SK-N-SH (cell line): ENCODE results near the gene CERKL. TPM values are rescaled to one million over a fixed set of nuclear protein-coding genes. Genes with fewer than 3 reads are reported as not detected.

ENCODE experiments used
- CTCF ChIA-PET: fragments of 300-600, 350-600 bp; formaldehyde crosslinking; extraction: SDS; loops from one replicate; lab custom pipeline; 2021; lab: Yijun Ruan, JAX
- POLR2A ChIA-PET: fragments of 350-600 bp; sonication (Branson Sonifier 250); formaldehyde crosslinking; extraction: SDS; loops from one replicate; lab custom pipeline; 2020; ENCODE audit warnings: antibody characterized with exemption, inconsistent platforms; lab: Yijun Ruan, JAX
- DNase-seq: peaks from one replicate; pipeline ENCODE4 v3.0.0; 2012
- H2AFZ ChIP-seq: fragments of 200-600 bp; sonication (generic); 2 replicates; pipeline ENCODE4 v1.8.1; 2016; ENCODE audit warnings: antibody characterized with exemption, mild to moderate bottlenecking, low read depth
- H3F3A ChIP-seq: fragments of 200-600 bp; sonication (generic); replicated peaks from 2 replicates; pipeline ENCODE3; 2016; ENCODE audit warnings: antibody characterized with exemption, mild to moderate bottlenecking; ENCODE audit not compliant: insufficient read depth
- H3K27ac ChIP-seq, 2 experiments: fragments of 200-500 bp in 1 of 2; fragments of 200-600 bp in 1 of 2; sonication (Bioruptor generic) in 1 of 2; sonication (generic), shearing (Covaris generic) in 1 of 2; 2 replicates each; pipeline versions ENCODE4 v1.5.1 to v1.6.1; 2014 to 2016; ENCODE audit warnings: low read depth in 2 of 2, inconsistent platforms in 1 of 2, low read length in 1 of 2, mild to moderate bottlenecking in 1 of 2, mixed read lengths in 1 of 2
- H3K27me3 ChIP-seq: fragments of 200-600 bp; sonication (generic), shearing (Covaris generic); 2 replicates; pipeline ENCODE4 v1.6.1; 2016; ENCODE audit warnings: mixed run types; ENCODE audit not compliant: insufficient read depth
- H3K36me3 ChIP-seq, 2 experiments: fragments of 200-500 bp in 1 of 2; fragments of 200-600 bp in 1 of 2; sonication (Bioruptor generic) in 1 of 2; sonication (generic) in 1 of 2; replicated peaks in 1 of 2; 2 replicates each; pipeline versions ENCODE3 to v1.5.1; 2014 to 2016; ENCODE audit warnings: low read length in 1 of 2, mild to moderate bottlenecking in 1 of 2; ENCODE audit not compliant: insufficient read depth in 2 of 2, control insufficient read depth in 1 of 2
- H3K4me1 ChIP-seq, 2 experiments: fragments of 200-500 bp in 1 of 2; fragments of 200-600 bp in 1 of 2; sonication (Bioruptor generic) in 1 of 2; sonication (generic), shearing (Covaris generic) in 1 of 2; 2 replicates each; pipeline versions ENCODE4 v1.5.1 to v1.6.1; 2014 to 2016; ENCODE audit warnings: low read depth in 1 of 2, low read length in 1 of 2, mixed run types in 1 of 2; ENCODE audit not compliant: insufficient read depth in 2 of 2, control insufficient read depth in 1 of 2
- H3K4me2 ChIP-seq: fragments of 200-600 bp; sonication (generic), shearing (Covaris generic); 2 replicates; pipeline ENCODE4 v1.6.1; 2017; ENCODE audit warnings: mixed run types
- H3K4me3 ChIP-seq, 2 experiments: fragments of 200-500 bp in 1 of 2; fragments of 200-600 bp in 1 of 2; sonication (Bioruptor generic) in 1 of 2; sonication (generic), shearing (Covaris generic) in 1 of 2; 2 replicates each; pipeline versions ENCODE4 v1.5.1 to v1.8.1; 2014 to 2016; ENCODE audit warnings: low read depth in 2 of 2, inconsistent platforms in 1 of 2, low read length in 1 of 2, mild to moderate bottlenecking in 1 of 2, mixed read lengths in 1 of 2, moderate library complexity in 1 of 2
- H3K79me2 ChIP-seq: fragments of 200-600 bp; sonication (generic); 2 replicates; pipeline ENCODE4 v1.8.1; 2017; ENCODE audit warnings: mild to moderate bottlenecking; ENCODE audit not compliant: insufficient read depth
- H3K9ac ChIP-seq: fragments of 200-600 bp; sonication (generic); 2 replicates; pipeline ENCODE4 v1.6.1; 2017; ENCODE audit warnings: mixed run types
- H3K9me2 ChIP-seq: fragments of 200-600 bp; sonication (generic); 2 replicates; pipeline ENCODE4 v1.6.1; 2017; ENCODE audit warnings: mixed run types
- H3K9me3 ChIP-seq: fragments of 200-600 bp; sonication (generic); 2 replicates; pipeline ENCODE4 v1.6.1; 2017; ENCODE audit warnings: mixed run types, mild to moderate bottlenecking, moderate library complexity
- H4K20me1 ChIP-seq: fragments of 200-600 bp; sonication (generic); 2 replicates; pipeline ENCODE4 v1.6.1; 2017; ENCODE audit warnings: mild to moderate bottlenecking, mixed run types; ENCODE audit not compliant: insufficient read depth
- CHD2 ChIP-seq: fragments of 150-350 bp; IDR thresholded peaks from 2 replicates; pipeline ENCODE4 v1.6.1; 2018; ENCODE audit warnings: low read length; ENCODE audit not compliant: partially characterized antibody
- ELF1 ChIP-seq: IDR thresholded peaks from 2 replicates; pipeline ENCODE4 v1.4.0; 2012
- EP300 ChIP-seq, 2 experiments: IDR thresholded peaks; 2 replicates each; pipeline versions ENCODE4 v1.4.0 to v1.6.1; 2012; ENCODE audit warnings: borderline replicate concordance in 1 of 2, low read depth in 1 of 2, low read length in 1 of 2
- EZH2phosphoT487 ChIP-seq: fragments of 200-600 bp; sonication (generic); IDR thresholded peaks from 2 replicates; pipeline ENCODE4 v1.6.1; 2017; ENCODE audit warnings: low read depth, mixed run types, mild to moderate bottlenecking, antibody characterized with exemption, moderate library complexity, borderline replicate concordance
- FOSL2 ChIP-seq: IDR thresholded peaks from 2 replicates; pipeline ENCODE4 v1.4.0; 2012; ENCODE audit warnings: low read depth, mild to moderate bottlenecking, moderate library complexity, borderline replicate concordance
- GABPA ChIP-seq: IDR thresholded peaks from 2 replicates; pipeline ENCODE4 v1.4.0; 2012; ENCODE audit warnings: low read depth, mild to moderate bottlenecking
- GATA2 ChIP-seq: sonication (generic); formaldehyde crosslinking; IDR thresholded peaks from 2 replicates; pipeline ENCODE4 v1.5.0; 2020; ENCODE audit warnings: mild to moderate bottlenecking, missing genetic modification reagents
- JUND ChIP-seq: IDR thresholded peaks from 2 replicates; pipeline ENCODE4 v1.4.0; 2012
- MAX ChIP-seq: IDR thresholded peaks from 2 replicates; pipeline ENCODE4 v1.4.0; 2012; ENCODE audit warnings: low read depth
- MEF2A ChIP-seq: IDR thresholded peaks from 2 replicates; pipeline ENCODE4 v1.4.0; 2012; ENCODE audit warnings: low read depth, borderline replicate concordance
- MXI1 ChIP-seq: IDR thresholded peaks from 2 replicates; pipeline ENCODE4 v1.6.1; 2012; ENCODE audit warnings: mild to moderate bottlenecking, low read depth, low read length, improper control_type of control experiment
- NFIC ChIP-seq: IDR thresholded peaks from 2 replicates; pipeline ENCODE4 v1.4.0; 2012; ENCODE audit warnings: borderline replicate concordance
- NRF1 ChIP-seq: IDR thresholded peaks from 2 replicates; pipeline ENCODE4 v1.6.1; 2012; ENCODE audit warnings: low read depth, mild to moderate bottlenecking, low read length
- PBX3 ChIP-seq: IDR thresholded peaks from 2 replicates; pipeline ENCODE4; 2012
- RAD21 ChIP-seq: IDR thresholded peaks from 2 replicates; pipeline ENCODE4 v1.6.1; 2012; ENCODE audit warnings: mild to moderate bottlenecking, low read length
- RCOR1 ChIP-seq: fragments of 150-350 bp; IDR thresholded peaks from 2 replicates; pipeline ENCODE4 v1.6.1; 2017; ENCODE audit warnings: antibody characterized with exemption, low read length
- RXRA ChIP-seq: IDR thresholded peaks from 2 replicates; pipeline ENCODE4 v1.4.0; 2012; ENCODE audit warnings: low read depth, mild to moderate bottlenecking, borderline replicate concordance
- SMC3 ChIP-seq: IDR thresholded peaks from 2 replicates; pipeline ENCODE4 v1.6.1; 2012; ENCODE audit warnings: low read depth, low read length, improper control_type of control experiment
- TCF12 ChIP-seq: IDR thresholded peaks from 2 replicates; pipeline ENCODE4 v1.4.0; 2012
- ZBTB33 ChIP-seq: IDR thresholded peaks from 2 replicates; pipeline ENCODE4 v1.4.0; 2012; ENCODE audit warnings: low read depth, borderline replicate concordance
- WGBS: methylation state at CpG from one replicate; pipeline ENCODE4 v1.1.6; 2017; ENCODE audit warnings: low lambda C conversion rate; 5-methylcytosine and 5-hydroxymethylcytosine counted together
- polyA plus RNA-seq, 3 experiments: library from polyadenylated mRNA; depleted of rRNA; stranded (reverse); fragments of >200 nt; gene quantifications; 2 replicates each; pipeline ENCODE4 v1.2.3, GENCODE V29; 2012
- TF ChIP-seq, protein P1 (sequence below): fragments of 150-350 bp; IDR thresholded peaks from 2 replicates; pipeline ENCODE4 v1.6.1; 2016; ENCODE audit warnings: mild to moderate bottlenecking, low read depth, low read length
- TF ChIP-seq, protein P2 (sequence below): fragments of 200-600 bp; sonication (generic); IDR thresholded peaks from 2 replicates; pipeline ENCODE4 v1.6.1; 2017; ENCODE audit warnings: antibody characterized with exemption, mild to moderate bottlenecking, moderate library complexity

Gene CERKL
- polyA plus RNA-seq, 1 of the 3 experiments (the other 2 are of a cell fraction) = 0.07 TPM

GRCh38 chr2:181540421-181540820 lies 116.5 kb downstream of the CERKL start:
- no peak overlapping the region for H3K4me2 ChIP-seq
- H3K79me2 ChIP-seq = no peaks in the 10 kb centered on the region
- peaks cover 7 to 22% of the 10 kb centered on the region in 2 experiments for H3K36me3 ChIP-seq
- TF ChIP-seq MAX = no peak
- TF ChIP-seq FOSL2 = no peak
- TF ChIP-seq RXRA = no peak
- no peak for TF ChIP-seq ELF1
- TF ChIP-seq GABPA = no peak
- no peak for TF ChIP-seq JUND
- TF ChIP-seq ZBTB33 = no peak
- no peak for TF ChIP-seq MEF2A
- TF ChIP-seq NFIC = no peak
- H3F3A ChIP-seq = no peaks in the 10 kb centered on the region
- H3K4me3 ChIP-seq = no peak overlapping the region
- H2AFZ ChIP-seq = no peak overlapping the region
- ChIA-PET CTCF (interaction anchor here (1.6 kb wide), 1 partner anchor 74 kb away, joined by 6 read pairs; no protein-coding TSS in a partner anchor), POLR2A (no interaction called here)
- H3K27ac ChIP-seq = no peak overlapping the region
- no peaks in the 10 kb centered on the region for H3K9me2 ChIP-seq
- no peaks in the 10 kb centered on the region for H3K27me3 ChIP-seq
- WGBS = 68% methylated on average over 4 of the region's 4 CpGs
- no peak for DNase-seq
- no peaks in the 10 kb centered on the region for H4K20me1 ChIP-seq
- H3K9ac ChIP-seq = no peak overlapping the region
- peaks cover 0 to 4% of the 10 kb centered on the region in 2 experiments; a peak in 1 of 4 replicates for H3K4me1 ChIP-seq
- H3K9me3 ChIP-seq = no peaks in the 10 kb centered on the region

- CTCF ChIA-PET = interaction anchor here (0.6 to 1.6 kb wide), 5 partner anchors 19 to 432 kb away, joined by 3 to 5 read pairs (median 3); no protein-coding TSS in a partner anchor
- H3F3A ChIP-seq = no peaks in the 10 kb centered on the region
- TF ChIP-seq NRF1 (no peak), ELF1 (no peak), GABPA (no peak), RCOR1 (peak; percentile 100), TCF12 (peak; percentile 24; the same call in 1 of the 2 replicates), MXI1 (no peak), EZH2phosphoT487 (no peak), MAX (no peak), PBX3 (no peak), RAD21 (peak; percentile 20; the same call in 1 of the 2 replicates), SMC3 (no peak), RXRA (no peak), JUND (no peak), CHD2 (peak; percentile 73), EP300 (IDR thresholded peaks at IDR 0.05; ENCODE audit: borderline replicate concordance in 1 of 2, low read depth in 1 of 2, low read length in 1 of 2) (peak in 1 of 2 experiments; percentile 88; a peak in 2 of 4 replicates), GATA2 (peak; percentile 69)
- TF ChIP-seq, protein P1, sequence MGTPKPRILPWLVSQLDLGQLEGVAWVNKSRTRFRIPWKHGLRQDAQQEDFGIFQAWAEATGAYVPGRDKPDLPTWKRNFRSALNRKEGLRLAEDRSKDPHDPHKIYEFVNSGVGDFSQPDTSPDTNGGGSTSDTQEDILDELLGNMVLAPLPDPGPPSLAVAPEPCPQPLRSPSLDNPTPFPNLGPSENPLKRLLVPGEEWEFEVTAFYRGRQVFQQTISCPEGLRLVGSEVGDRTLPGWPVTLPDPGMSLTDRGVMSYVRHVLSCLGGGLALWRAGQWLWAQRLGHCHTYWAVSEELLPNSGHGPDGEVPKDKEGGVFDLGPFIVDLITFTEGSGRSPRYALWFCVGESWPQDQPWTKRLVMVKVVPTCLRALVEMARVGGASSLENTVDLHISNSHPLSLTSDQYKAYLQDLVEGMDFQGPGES = no peak
- TF ChIP-seq, protein P2, sequence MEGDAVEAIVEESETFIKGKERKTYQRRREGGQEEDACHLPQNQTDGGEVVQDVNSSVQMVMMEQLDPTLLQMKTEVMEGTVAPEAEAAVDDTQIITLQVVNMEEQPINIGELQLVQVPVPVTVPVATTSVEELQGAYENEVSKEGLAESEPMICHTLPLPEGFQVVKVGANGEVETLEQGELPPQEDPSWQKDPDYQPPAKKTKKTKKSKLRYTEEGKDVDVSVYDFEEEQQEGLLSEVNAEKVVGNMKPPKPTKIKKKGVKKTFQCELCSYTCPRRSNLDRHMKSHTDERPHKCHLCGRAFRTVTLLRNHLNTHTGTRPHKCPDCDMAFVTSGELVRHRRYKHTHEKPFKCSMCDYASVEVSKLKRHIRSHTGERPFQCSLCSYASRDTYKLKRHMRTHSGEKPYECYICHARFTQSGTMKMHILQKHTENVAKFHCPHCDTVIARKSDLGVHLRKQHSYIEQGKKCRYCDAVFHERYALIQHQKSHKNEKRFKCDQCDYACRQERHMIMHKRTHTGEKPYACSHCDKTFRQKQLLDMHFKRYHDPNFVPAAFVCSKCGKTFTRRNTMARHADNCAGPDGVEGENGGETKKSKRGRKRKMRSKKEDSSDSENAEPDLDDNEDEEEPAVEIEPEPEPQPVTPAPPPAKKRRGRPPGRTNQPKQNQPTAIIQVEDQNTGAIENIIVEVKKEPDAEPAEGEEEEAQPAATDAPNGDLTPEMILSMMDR = no peak
- TF ChIP-seq, all 33 proteins: peak for 6
- Histone ChIP-seq H3K9ac (no peak overlapping the region), H3K27me3 (no peaks in the 10 kb centered on the region), H3K4me2 (no peak overlapping the region), H3K9me3 (no peaks in the 10 kb centered on the region), H3K4me3 (no peak overlapping the region), H3K27ac (peak overlapping the region in 1 of 2 experiments; percentile 60; a peak in 2 of 4 replicates), H2AFZ (no peak overlapping the region), H3K4me1 (peaks cover 0 to 4% of the 10 kb centered on the region in 2 experiments; a peak in 1 of 4 replicates), H4K20me1 (no peaks in the 10 kb centered on the region), H3K9me2 (no peaks in the 10 kb centered on the region), H3K36me3 (peaks cover 11 to 24% of the 10 kb centered on the region in 2 experiments), H3K79me2 (no peaks in the 10 kb centered on the region)
- WGBS = 68% methylated on average over 2 of the region's 2 CpGs
- DNase-seq = peak; percentile 39
- POLR2A ChIA-PET = no interaction called here
Measured at GRCh38 chr2:181536730-181537129, 120.2 kb downstream of the CERKL start.
